Activated CD8-positive, alpha-beta memory T cell treated with anti-CD3 and anti-CD28 coated beads for 24 hours (primary cell): ENCODE results near the gene IL19.

ENCODE experiments used
- DNase-seq: peaks from one replicate; pipeline ENCODE4 v3.0.0-alpha.2; 2020

IL19 gene

GRCh38 chr1:206801467-206801866 is 30.9 kb downstream of the IL19 start:
- no peak for DNase-seq

- no peak for DNase-seq
These were observed 31.8 kb downstream of the IL19 start for GRCh38 chr1:206802401-206802800.

DNA sequence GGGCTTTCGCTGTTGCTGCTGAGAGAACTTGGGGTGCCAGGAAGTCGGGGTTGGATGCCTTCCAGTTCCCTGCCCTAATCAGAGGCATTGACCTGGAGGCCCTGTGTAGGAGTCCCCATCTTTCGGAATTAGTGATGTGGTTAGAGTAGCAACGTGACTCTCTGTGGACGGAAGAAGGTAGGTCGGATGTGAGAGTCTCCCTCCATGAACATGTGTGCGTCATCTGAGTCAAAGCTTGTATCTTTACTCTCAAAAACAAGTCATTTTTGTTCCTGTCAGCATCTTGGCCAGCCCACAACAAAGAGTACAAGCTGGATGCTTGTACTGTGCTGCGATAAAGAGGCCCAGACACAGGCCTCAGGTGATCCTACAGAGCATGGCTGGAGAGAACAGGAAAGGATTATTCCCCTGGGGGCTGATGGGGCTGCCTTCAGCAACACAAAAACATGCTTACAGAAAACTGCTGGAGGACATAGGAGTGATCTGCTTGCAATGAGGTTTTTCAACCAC is 32.7 kb downstream of the IL19 start:
- peak; percentile 86 for DNase-seq

DNA sequence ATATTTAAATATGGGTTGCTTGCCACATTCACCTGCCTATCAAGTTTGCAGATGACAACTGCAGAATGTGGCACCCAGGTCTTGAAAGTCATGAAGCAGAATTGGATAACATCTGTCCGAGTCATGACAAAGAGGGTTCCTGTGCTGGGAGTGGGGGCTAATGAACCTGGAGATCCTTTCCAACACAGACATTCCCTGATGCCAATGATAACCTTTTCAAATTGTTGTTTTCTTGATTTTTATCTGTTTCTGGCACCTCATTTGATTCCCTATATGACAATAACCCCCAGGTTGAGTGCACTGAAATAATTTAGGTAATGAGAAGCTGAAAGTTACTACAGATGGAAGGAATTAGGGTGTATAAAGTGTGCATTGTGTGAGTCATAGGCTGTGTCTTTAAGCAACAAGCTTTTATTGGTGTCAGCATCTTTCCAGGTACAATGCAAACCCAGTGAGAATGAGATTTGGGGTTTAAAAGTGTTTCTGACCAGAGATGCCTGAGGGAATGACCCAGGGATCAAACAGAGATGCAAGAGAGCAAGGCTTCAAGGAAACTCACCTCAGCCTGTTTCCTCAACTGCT is 33.7 kb downstream of the IL19 start:
- DNase-seq: no peak

GRCh38 chr1:206805357-206805756 is 34.8 kb downstream of the IL19 start:
- no peak for DNase-seq

- DNase-seq: no peak
These were observed 38.0 kb downstream of the IL19 start for GRCh38 chr1:206808615-206809014.

- DNase-seq: no peak
These were observed 39.0 kb downstream of the IL19 start for GRCh38 chr1:206809504-206810084.

- no peak for DNase-seq
These were observed 41.9 kb downstream of the IL19 start for GRCh38 chr1:206812471-206812870.

- no peak for DNase-seq
These were observed 44.3 kb downstream of the IL19 start for GRCh38 chr1:206814716-206815341.

- DNase-seq: no peak
These were observed 46.1 kb downstream of the IL19 start for GRCh38 chr1:206816390-206817287.

GRCh38 chr1:206821493-206821892 is 50.9 kb downstream of the IL19 start:
- DNase-seq: no peak

GRCh38 chr1:206823727-206824126 is 53.2 kb downstream of the IL19 start:
- DNase-seq: no peak

DNA sequence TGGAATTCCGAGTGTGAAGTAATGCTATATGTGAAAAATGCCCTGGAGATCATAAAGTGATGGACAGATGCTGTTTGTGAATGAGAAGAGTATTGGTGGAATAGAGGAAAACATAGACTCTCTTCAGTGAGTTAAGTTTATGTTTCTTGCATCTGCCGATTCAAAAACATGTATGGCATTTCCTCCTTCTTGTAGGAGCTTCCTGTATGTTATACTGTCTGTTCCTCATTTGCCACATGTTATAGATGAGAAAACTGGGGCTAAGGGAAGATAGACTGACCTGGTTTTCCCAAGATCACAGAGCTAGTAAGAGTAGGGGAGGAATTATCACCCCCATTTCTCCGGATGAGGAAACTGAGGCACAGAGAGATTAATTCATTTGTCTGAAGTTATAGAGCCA is 53.8 kb downstream of the IL19 start:
- DNase-seq: no peak

DNA sequence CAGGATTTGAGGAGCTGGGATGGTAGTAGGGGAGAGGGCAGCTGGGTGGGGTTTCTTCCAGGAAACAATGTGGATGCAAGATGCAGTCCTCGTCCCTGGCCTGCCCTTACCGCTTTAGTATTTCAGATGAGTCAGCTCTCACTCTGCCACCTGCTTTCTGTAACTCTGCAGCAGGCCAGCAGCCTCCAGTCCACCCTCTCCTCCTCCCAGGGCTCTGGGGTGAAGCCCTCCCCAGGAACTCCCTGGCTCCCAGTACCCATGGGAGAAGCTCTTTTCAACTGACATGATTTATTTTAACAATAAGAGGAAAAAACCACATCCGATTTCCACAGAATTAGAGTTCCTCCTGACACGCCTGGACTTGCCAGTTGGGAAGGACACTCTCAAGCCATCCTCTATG is 55.8 kb downstream of the IL19 start:
- DNase-seq: no peak

DNA sequence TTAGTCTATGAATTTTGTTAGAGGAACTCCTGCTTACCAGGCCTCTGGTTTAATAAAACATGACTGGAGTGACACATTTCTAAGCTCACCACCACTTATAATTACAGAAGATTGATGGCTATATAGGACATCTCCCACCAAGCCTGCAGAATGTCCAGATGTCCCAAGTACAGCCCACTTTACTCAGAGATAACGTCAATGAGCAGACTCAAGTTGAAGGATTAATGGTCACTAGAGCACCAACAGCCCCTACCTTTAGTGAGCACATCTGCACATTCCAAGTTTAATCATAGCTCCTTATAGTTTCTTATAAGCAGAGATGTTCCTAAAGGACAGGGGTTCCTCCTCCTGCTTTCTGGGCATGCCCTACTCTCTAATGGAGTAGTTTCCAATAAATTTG is 57.5 kb downstream of the IL19 start:
- no peak for DNase-seq

GRCh38 chr1:206828765-206829164 is 58.2 kb downstream of the IL19 start:
- no peak for DNase-seq

DNA sequence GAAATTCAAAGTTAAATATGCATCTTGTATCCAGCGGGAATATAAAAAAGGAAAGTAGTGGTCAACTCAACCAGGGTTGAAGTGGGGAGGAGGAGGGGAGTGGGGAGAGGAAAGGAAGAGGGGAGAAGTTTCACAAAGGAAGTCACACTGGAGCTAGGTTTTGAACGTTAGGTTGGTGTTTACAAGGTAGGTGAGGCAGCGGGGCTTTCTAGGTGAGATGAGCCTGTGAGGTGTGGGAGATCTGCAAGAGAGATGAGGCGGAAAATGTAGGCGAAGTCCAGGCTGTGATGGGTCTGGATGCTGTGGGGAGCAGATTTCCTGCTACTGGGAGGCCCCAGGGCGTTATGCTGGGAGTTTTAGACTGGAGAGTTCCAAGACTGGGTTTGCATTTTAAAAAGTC is 58.7 kb downstream of the IL19 start:
- no peak for DNase-seq

DNA sequence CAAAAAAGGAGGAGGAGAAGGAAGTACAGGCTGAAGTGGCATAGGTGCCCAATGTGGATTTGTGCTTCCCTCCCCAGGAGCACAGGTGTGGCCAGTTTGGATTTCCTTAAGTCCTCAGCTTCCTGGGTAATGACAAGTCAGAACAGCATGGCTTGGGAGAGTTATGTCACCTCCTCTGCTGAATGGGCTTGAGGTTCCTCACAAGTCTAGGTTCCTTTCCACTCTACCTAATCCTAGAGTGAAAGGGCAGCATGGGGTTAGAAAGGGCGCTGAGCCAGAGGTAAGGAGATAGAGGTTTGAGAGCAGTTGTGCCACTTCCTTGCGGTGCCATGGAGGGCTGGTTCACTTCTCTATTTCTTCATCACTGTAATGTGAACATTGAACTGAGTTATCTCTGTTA is 59.3 kb downstream of the IL19 start:
- no peak for DNase-seq

DNA sequence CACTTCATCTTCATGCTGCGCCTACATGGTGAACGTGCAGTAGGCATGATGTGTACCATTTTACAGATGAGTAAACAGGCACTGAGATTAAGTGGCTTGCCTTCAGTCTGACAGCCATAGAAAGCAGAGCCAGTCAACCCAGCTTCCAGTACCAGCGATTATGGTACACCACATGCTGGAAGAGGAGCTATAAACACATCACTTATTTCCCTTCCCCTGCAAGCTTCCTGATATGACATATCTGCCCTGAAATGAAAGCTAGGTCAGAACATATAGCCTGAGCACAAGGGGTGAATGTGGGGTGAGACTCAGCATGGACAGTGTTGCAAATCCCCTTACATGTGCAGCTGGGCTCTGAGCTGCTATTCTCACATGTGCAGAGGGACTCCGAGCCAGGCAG is 61.1 kb downstream of the IL19 start:
- no peak for DNase-seq

- DNase-seq: no peak
These were observed 61.8 kb downstream of the IL19 start for GRCh38 chr1:206832352-206832880.

DNA sequence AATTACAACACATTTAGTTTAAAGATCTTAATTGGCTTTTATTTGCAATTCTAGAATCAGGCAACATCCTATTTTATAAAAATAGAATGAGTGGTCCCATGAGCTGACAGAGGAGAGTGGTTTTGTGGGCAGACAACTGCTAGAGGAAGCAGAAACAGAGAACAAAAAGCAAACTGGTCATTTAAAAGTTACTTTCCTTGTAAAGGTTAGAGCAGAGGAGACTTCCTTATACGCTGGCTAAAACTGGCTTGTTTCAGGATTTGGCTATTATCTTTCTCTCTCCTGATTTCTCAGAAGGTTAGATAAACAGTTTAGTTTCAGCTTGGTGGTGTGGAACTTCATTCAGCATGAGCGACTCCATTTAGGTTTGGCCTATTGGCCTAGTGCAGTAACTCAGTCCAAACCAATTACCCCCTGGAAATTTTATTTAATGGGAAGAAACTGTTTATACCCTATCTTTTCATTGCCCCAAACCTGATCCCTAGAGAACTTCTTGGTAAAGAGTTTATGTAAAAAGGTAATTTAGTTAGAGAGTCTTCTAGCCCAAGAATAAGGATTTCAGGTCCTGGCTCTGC is 62.6 kb downstream of the IL19 start:
- no peak for DNase-seq

GRCh38 chr1:206833801-206834200 is 63.2 kb downstream of the IL19 start:
- DNase-seq: no peak

DNA sequence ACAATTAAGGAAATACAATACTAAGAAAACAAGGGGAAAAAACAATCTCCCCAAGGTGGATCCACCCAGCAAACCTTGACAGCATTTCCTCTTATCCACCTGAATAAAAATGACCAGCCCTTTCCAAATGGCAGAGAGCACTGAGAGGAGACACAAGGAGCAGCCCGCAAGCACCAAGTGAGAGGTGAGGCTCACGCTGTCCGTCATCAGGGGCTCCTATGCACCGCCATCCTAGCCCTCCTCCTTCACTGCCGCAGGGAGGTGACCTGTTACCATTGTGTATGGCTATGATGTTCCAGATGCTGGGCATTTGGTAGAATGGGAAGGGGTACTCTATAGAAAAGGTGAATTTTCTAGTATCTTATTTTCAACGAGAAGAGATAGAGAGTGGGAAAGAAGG is 63.6 kb downstream of the IL19 start:
- no peak for DNase-seq
